HCT116 (cell line): ENCODE measurements around the gene GABRA5.

Experiments
- CEBPB ChIP-seq: IDR thresholded peaks from 2 replicates; pipeline ENCODE4 v1.6.1; 2012; ENCODE audit warnings: low read depth
- EGR1 ChIP-seq: IDR thresholded peaks from 2 replicates; pipeline ENCODE4 v1.6.1; 2012; ENCODE audit warnings: low read depth
- EZH2 ChIP-seq: fragments of 200-600 bp; sonication (generic); IDR thresholded peaks from 2 replicates; pipeline ENCODE4 v1.6.1; 2017; ENCODE audit warnings: antibody characterized with exemption, mixed run types
- MAX ChIP-seq: IDR thresholded peaks from 2 replicates; pipeline ENCODE4 v1.6.1; 2012
- POLR2A ChIP-seq: IDR thresholded peaks from 2 replicates; pipeline ENCODE4 v1.7.0; 2011; ENCODE audit warnings: borderline replicate concordance; ENCODE audit not compliant: insufficient read depth, insufficient read length; ENCODE audit errors: extremely low read depth
- POLR2AphosphoS5 ChIP-seq: IDR thresholded peaks from 2 replicates; pipeline ENCODE4 v1.6.1; 2011; ENCODE audit warnings: mild to moderate bottlenecking, low read depth, low read length, moderate library complexity
- RAD21 ChIP-seq: IDR thresholded peaks from 2 replicates; pipeline ENCODE4 v1.6.1; 2012; ENCODE audit warnings: low read depth, mild to moderate bottlenecking
- REST ChIP-seq: IDR thresholded peaks from 2 replicates; pipeline ENCODE4 v1.6.1; 2012; ENCODE audit warnings: low read depth
- SRF ChIP-seq: IDR thresholded peaks from 2 replicates; pipeline ENCODE4 v1.6.1; 2012; ENCODE audit warnings: low read depth
- ZNF274 ChIP-seq: fragments of 200-500 bp; sonication (Bioruptor generic); IDR thresholded peaks from 2 replicates; pipeline ENCODE4 v1.6.1; 2014; ENCODE audit warnings: mild to moderate bottlenecking, low read depth, low read length, inconsistent platforms
- TF ChIP-seq, protein P1 (sequence below), 3 experiments: fragments of 200-600 bp in 1 of 3; sonication (generic) in 1 of 3; IDR thresholded peaks in 2 of 3; conservative IDR thresholded peaks in 1 of 3; 2 replicates each; pipeline ENCODE4 v1.5.1; 2012 to 2017; ENCODE audit warnings: low read depth in 2 of 3, low read length in 2 of 3, antibody characterized with exemption in 1 of 3, borderline replicate concordance in 1 of 3, control low read depth in 1 of 3, mild to moderate bottlenecking in 1 of 3, mixed read lengths in 1 of 3, mixed run types in 1 of 3, moderate library complexity in 1 of 3; ENCODE audit not compliant: insufficient read depth in 1 of 3
- TF ChIP-seq, protein P2 (sequence below): IDR thresholded peaks from 2 replicates; pipeline ENCODE4 v1.6.1; 2011; ENCODE audit warnings: mild to moderate bottlenecking, low read length, moderate library complexity; ENCODE audit not compliant: insufficient replicate concordance; ENCODE audit errors: extremely low read depth

DNA sequence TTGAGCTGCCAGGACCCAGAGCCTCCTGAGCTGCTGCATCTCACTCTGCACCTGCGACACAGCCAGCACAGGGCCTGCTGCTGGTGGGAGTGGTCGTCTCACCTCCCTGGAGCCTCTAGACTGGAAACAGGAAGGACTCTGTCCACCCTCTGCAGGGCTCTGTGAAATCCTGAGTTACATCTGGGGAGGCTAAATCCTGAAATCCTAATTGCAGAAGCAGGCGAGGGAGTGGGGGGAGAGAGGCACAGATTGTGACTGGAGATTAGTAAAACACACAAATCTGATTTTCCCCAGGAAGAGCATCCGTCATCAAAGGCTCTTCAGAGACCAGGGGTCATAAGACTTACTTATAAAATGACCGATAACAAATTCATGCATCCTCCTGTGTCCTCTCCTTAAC, 72.5 kb downstream of the GABRA5 start:
- no peak for TF ChIP-seq POLR2A
- TF ChIP-seq MAX: no peak
- TF ChIP-seq EZH2: no peak
- TF ChIP-seq, protein P1, sequence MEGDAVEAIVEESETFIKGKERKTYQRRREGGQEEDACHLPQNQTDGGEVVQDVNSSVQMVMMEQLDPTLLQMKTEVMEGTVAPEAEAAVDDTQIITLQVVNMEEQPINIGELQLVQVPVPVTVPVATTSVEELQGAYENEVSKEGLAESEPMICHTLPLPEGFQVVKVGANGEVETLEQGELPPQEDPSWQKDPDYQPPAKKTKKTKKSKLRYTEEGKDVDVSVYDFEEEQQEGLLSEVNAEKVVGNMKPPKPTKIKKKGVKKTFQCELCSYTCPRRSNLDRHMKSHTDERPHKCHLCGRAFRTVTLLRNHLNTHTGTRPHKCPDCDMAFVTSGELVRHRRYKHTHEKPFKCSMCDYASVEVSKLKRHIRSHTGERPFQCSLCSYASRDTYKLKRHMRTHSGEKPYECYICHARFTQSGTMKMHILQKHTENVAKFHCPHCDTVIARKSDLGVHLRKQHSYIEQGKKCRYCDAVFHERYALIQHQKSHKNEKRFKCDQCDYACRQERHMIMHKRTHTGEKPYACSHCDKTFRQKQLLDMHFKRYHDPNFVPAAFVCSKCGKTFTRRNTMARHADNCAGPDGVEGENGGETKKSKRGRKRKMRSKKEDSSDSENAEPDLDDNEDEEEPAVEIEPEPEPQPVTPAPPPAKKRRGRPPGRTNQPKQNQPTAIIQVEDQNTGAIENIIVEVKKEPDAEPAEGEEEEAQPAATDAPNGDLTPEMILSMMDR (IDR thresholded peaks at IDR 0.05 in 2 of 3, conservative IDR thresholded peaks at IDR 0.05 in 1 of 3; ENCODE audit: borderline replicate concordance in 1 of 3, insufficient read depth in 1 of 3, low read depth in 2 of 3, low read length in 2 of 3): no peak
- no peak for TF ChIP-seq REST
- no peak for TF ChIP-seq CEBPB
- no peak for TF ChIP-seq ZNF274
- no peak for TF ChIP-seq SRF
- TF ChIP-seq, protein P2, sequence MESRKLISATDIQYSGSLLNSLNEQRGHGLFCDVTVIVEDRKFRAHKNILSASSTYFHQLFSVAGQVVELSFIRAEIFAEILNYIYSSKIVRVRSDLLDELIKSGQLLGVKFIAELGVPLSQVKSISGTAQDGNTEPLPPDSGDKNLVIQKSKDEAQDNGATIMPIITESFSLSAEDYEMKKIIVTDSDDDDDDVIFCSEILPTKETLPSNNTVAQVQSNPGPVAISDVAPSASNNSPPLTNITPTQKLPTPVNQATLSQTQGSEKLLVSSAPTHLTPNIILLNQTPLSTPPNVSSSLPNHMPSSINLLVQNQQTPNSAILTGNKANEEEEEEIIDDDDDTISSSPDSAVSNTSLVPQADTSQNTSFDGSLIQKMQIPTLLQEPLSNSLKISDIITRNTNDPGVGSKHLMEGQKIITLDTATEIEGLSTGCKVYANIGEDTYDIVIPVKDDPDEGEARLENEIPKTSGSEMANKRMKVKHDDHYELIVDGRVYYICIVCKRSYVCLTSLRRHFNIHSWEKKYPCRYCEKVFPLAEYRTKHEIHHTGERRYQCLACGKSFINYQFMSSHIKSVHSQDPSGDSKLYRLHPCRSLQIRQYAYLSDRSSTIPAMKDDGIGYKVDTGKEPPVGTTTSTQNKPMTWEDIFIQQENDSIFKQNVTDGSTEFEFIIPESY: no peak
- no peak for TF ChIP-seq EGR1
- TF ChIP-seq POLR2AphosphoS5: no peak
- no peak for TF ChIP-seq RAD21
